DMS153 (cell line): ENCODE measurements around the gene COL6A5.
A peak's percentile ranks its signal among the peaks of the same experiment; 100 is the strongest.
"Not testable (repeated sequence)": the region's sequence is repeated elsewhere in the genome, so short reads cannot be mapped to it uniquely, and the experiment has no call there.

ENCODE experiments used
- DNase-seq: peaks from one replicate; lab custom pipeline; 2025; lab: John Stamatoyannopoulos, UW

Gene COL6A5, protein sequence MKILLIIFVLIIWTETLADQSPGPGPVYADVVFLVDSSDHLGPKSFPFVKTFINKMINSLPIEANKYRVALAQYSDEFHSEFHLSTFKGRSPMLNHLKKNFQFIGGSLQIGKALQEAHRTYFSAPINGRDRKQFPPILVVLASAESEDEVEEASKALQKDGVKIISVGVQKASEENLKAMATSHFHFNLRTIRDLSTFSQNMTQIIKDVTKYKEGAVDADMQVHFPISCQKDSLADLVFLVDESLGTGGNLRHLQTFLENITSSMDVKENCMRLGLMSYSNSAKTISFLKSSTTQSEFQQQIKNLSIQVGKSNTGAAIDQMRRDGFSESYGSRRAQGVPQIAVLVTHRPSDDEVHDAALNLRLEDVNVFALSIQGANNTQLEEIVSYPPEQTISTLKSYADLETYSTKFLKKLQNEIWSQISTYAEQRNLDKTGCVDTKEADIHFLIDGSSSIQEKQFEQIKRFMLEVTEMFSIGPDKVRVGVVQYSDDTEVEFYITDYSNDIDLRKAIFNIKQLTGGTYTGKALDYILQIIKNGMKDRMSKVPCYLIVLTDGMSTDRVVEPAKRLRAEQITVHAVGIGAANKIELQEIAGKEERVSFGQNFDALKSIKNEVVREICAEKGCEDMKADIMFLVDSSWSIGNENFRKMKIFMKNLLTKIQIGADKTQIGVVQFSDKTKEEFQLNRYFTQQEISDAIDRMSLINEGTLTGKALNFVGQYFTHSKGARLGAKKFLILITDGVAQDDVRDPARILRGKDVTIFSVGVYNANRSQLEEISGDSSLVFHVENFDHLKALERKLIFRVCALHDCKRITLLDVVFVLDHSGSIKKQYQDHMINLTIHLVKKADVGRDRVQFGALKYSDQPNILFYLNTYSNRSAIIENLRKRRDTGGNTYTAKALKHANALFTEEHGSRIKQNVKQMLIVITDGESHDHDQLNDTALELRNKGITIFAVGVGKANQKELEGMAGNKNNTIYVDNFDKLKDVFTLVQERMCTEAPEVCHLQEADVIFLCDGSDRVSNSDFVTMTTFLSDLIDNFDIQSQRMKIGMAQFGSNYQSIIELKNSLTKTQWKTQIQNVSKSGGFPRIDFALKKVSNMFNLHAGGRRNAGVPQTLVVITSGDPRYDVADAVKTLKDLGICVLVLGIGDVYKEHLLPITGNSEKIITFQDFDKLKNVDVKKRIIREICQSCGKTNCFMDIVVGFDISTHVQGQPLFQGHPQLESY (N-terminal part only)

GRCh38 chr3:130345487-130346079, at the start of gene COL6A5:
Gene COL6A5, plus strand, starts transcription at chr3:130345672. Its CDS starts 27,967 bp downstream, at chr3:130373639.
- no peak for DNase-seq

DNA sequence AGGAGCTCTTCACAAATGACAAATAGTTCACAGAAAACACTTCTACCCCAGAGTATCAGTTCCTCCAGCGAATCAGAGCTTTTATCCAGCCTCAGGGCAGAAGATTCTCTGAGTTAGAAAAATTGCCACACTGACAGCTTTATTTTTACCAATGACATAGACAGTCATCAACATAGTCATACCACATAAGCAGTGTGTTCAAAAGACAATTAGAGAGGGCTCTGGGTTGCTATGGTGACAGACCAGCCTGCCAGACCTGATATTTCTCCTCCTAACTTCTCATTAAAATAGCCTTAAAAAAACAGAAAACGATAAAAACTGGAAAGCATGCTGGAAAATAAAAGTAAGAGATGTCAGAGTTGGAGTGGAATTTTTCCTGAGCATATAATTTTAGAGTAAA, 45.9 kb upstream of the COL6A5 start:
- no peak for DNase-seq

DNA sequence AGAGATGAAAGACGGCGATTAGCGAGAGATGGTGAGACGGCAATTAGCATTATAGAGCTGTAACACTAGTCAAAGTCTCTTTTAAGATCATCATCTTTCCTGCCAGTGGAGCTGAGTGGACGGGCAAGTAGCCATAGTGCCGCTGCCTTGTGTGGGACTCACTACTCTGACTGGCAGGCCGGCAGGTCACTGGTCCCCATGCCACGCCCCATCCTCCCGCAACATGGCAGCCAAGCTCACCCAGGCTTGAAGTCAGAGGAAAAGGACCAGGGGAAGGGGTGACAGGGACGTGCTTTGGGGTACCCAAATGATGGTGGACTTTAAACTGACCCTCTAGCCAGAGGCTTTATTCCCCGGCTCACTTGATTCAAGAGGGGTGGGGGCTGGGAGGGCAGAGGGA, 44.6 kb upstream of the COL6A5 start:
- no peak for DNase-seq

DNA sequence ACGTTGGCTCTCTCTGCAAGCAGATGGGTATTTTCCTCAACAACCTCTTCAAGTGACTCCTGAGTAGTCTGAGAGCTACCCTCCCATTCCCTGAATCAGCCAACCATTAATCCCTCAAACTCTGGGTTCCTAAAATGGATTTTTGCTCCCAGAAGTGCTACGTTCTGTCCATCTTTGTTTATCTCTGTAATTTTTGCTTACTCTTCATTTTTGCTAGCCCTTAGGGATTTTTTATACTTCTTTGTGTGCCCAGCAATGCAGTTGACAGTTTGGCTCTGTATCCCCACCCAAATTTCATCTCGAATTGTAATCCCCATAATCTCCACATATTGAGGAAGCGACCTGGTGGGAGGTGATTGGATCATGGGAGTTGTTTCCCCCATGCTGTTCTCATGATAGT, 35.4 kb upstream of the COL6A5 start:
- DNase-seq: no peak

- no peak for DNase-seq
Measured at GRCh38 chr3:130312374-130312773, 33.1 kb upstream of the COL6A5 start.

DNA sequence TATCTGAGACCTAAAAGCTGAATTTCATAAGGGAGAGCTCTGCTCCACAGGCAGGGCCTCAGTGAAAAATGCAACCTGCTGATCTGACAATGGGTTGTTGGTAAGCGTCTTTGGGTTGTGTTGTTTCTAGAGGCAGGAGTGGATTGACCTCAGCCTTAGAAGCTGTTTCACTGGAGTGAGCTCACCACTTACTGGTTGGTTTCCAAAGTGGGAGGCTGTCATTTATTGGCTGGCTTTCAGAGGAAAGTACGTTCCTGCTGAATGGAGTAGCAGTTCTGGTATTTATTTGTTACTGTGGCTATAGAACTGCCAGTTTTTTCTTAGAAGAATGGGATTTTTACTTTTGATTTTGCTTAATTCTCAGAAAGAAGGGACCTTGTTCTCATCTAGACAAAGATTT, 29.3 kb upstream of the COL6A5 start:
- DNase-seq: no peak

DNA sequence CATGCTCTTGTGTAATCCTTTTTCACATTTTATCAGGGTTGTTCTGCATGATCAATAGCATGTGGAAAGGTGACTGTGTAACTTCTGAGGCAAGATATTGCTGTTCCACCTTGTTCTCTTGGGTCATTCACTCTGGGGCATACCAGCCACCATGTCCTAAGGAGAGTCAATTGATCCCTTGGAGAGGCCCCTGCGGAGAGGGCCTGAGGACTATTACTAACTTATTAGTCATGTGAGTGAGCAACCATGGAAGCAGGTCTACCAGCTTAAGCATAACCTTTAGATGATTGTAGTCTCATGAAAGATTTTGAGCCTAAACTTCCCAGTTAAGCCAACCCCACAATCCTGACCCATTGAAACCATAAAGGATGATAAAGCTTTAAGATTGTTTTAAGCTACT, 22.0 kb upstream of the COL6A5 start:
- DNase-seq: no peak

DNA sequence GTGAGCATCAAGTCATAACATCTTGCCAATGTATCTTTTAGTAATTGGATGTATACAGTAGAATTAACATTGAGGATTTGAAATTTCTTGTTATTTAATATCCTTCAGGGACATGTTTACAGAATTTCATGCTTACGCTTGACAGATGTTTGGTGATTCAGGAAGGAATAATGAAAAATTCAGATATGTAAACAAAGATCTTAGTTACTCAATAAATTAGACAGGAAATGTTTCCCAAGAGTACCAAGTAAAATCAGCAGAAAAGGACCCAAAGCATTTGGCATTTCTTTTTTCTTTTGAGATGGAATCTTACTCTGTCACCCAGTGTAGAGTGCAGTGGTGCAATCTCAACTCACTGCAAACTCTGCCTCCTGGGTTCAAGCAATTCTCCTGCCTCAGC, 4.7 kb upstream of the COL6A5 start:
- no peak for DNase-seq

GRCh38 chr3:130341388-130341787, 4.1 kb upstream of the COL6A5 start:
- peak; percentile 23 for DNase-seq

- no peak for DNase-seq
Measured at GRCh38 chr3:130341882-130342281, 3.6 kb upstream of the COL6A5 start.

- no peak for DNase-seq
Measured at GRCh38 chr3:130342821-130343661, 2.4 kb upstream of the COL6A5 start.

DNA sequence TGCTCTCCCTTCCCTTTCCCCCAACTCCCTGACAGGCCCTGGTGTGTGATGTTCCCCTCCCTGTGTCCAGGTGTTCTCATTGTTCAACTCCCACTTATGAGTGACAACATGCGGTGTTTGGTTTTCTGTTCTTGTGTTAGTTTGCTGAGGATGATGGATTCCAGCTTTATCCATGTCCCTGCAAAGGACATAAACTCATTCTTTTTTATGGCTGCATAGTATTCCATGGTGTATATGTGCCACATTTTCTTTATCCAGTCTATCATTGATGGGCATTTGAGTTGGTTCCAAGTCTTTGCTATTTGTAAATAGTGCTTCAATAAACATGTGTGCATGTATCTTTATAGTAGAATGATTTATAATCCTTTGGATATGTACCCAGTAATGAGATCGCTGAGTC, 2.8 kb downstream of the COL6A5 start:
- DNase-seq: not testable (repeated sequence)

GRCh38 chr3:130354430-130354829, 9.0 kb downstream of the COL6A5 start:
- DNase-seq: no peak

DNA sequence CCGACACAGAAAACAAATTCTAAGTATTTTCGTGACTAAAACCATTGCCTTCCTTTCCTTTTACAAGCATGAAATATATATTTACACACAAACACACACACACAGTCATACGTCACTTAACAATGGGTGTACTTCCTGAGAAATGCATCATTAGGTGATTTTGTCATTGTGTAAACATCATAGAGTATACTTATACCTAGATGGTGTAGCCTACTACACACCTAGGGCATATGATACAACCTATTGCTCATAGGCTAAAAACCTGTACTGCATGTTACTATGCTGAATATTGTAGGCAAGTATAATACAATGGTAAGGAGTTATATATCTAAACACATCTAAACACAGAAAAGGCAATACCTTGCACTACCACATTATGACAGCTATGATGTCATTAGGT, 28.6 kb downstream of the COL6A5 start:
- peak; percentile 13 for DNase-seq

DNA sequence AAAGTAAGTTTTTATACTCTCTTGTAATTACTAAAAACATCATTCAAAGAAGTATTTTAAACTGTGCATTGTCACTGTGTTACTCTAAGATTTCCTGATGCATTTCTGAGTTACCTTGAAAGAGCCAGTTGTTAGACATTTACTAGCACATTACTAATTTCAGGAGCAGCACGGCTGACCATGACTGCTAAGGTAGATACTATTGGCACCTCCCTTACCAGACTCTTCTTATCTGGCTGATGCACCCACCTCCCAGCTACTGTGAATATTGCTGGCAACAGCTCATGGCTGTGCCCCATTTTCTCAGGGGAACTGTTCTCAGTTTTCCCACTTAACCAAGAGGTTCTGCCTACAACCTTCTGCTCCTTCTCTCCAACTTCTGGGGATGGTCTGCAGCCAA, 29.4 kb downstream of the COL6A5 start:
- DNase-seq: no peak

- no peak for DNase-seq
Measured at GRCh38 chr3:130377960-130378676, 32.6 kb downstream of the COL6A5 start.

DNA sequence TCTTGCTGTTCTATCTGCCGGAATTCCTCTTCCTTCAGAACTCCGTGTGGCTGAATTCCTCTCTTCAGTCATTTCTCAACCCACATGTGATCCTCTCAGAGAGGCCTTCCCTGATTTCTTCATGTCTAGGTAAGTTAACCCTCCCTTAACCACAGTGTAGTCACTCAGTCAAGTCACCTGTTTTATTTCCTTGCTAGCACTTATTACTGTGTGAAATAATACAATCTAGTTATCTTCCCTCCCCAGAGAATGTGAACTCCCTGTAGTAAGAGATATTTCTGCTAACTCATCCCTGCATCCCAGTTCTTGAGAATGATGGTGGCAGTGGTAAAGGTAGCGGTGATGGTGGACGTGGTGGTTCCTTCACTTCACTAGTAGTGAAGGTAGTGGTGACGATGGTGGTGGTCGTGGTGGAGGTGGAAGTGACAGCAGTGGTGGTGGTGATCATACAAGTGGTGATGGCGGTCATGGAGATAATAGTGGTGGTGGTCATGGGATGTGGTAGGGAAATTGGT, 33.3 kb downstream of the COL6A5 start:
- DNase-seq: no peak

DNA sequence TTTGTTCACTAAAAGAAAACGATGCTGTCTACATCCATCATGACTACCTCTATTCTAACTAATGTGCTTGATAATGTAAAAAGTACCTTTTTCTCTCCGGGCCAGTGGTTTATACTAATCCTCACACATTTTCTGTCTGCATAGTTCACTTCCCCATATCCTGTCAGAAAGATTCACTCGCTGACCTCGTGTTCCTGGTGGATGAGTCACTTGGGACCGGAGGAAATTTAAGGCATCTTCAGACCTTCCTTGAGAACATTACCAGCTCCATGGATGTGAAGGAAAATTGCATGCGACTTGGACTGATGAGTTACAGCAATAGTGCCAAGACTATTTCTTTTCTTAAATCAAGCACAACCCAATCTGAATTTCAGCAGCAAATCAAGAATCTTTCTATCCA, 33.8 kb downstream of the COL6A5 start:
- DNase-seq: no peak

DNA sequence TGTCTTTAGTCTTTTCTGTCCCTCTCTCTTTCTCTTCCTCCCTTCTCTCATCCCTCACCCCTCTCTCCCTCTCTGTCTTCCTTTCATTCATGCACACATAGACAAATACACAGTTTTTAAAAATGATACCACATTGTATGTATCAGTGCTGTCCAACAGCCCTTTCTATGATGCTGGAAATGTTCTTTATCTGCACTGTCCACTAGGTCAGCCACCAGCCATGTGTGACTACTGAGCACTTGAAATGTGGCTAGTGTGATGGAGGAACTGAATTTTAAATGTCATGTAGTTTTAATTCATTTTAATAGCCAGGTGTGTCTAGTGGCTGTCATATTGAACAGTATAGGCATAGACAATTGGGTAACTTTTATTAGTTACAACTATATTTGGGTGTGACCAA, 34.9 kb downstream of the COL6A5 start:
- no peak for DNase-seq

GRCh38 chr3:130383424-130383823, 38.0 kb downstream of the COL6A5 start:
- DNase-seq: no peak
